ENCODE measurements around the gene CDKN2AIP. TPM values are rescaled to one million over a fixed set of nuclear protein-coding genes. Genes with fewer than 3 reads are reported as not detected.

The CDKN2AIP gene
- total RNA-seq, 1 donor from 2014 or later: 23.8 TPM

DNA sequence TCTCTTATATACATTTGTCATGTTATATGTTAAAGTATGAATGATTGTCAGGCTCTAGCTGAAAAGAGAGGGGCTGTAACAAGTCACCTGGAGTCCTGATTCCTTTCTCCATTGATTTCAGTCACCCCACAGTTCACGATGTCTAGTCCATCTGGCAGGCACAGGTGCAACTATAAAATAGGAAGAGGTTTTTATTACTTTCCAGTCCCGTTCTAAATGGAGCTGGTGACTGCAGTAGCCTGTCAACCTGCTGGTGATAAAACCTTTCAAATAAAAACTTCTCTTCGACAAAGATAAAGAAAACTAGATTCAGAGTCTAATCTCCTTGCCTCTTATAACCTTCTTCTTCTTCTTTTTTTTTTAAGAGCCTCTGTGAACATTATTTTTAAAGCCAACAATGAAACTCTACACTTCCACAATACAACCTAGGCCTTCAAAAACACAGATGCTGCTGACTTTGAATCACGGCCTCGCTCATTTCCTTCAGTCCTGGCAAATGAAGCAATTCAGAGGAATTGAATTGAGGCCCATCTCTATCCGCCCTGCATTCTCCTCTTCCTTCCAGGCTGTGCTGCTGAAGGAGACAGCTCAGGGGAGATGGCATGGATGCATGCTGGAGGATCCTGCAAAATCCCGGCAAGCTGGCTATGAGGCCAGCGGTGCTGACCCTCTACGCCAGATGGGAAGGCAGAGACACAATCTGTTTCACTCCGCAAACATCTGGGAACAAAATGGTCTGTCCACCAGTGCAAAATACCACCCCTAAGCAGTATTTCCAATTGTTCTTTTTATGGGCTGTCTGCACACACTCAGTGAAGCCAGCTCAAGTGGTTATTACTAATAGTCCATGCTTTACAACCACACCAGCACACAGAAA is 27.3 kb upstream of the CDKN2AIP start:
- Mint-ChIP-seq H3K4me1 (peaks cover 11% of the 10 kb centered on the region), H3K9me3 (no peaks in the 10 kb centered on the region), H3K4me3 (no peak overlapping the region), H3K36me3 (ENCODE audit: low read depth) (no peaks in the 10 kb centered on the region), H3K27ac (ENCODE audit: unreplicated experiment) (no peak overlapping the region), H3K27me3 (ENCODE audit: low read depth) (no peaks in the 10 kb centered on the region)
- DNase-seq (ENCODE audit: low read depth, low spot score): no peak
- TF ChIP-seq, protein P1, sequence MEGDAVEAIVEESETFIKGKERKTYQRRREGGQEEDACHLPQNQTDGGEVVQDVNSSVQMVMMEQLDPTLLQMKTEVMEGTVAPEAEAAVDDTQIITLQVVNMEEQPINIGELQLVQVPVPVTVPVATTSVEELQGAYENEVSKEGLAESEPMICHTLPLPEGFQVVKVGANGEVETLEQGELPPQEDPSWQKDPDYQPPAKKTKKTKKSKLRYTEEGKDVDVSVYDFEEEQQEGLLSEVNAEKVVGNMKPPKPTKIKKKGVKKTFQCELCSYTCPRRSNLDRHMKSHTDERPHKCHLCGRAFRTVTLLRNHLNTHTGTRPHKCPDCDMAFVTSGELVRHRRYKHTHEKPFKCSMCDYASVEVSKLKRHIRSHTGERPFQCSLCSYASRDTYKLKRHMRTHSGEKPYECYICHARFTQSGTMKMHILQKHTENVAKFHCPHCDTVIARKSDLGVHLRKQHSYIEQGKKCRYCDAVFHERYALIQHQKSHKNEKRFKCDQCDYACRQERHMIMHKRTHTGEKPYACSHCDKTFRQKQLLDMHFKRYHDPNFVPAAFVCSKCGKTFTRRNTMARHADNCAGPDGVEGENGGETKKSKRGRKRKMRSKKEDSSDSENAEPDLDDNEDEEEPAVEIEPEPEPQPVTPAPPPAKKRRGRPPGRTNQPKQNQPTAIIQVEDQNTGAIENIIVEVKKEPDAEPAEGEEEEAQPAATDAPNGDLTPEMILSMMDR (conservative IDR thresholded peaks at IDR 0.05): no peak

DNA sequence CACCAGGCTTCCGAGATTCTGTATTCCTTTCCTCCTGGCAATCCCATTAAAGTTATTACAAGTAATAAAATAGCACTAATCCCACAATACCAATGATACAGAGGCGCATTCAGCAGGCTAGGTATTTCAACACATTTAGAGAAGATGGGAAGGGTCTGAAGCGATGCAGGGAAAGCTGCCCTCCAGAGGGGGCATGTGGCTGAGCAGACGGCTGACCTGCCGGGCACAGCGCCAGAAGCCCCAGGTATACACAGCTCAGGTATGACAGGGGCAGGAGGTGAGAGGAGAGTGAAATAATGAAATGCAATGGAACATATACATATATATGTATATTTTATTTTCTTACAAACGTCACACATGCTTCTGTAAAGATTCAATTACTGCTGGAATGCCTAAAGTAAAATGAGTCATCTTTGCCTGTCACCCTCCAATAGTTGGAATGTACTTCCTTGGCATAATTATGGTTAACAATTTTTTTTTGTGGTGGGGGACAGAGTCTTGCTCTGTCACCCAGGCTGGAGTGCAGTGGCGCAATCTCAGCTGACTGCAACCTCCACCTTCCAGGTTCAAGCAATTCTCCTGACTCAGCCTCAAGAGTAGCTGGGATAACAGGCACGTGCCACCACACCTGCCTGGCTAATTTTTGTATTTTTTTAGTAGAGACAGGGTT is 21.3 kb upstream of the CDKN2AIP start:
- DNase-seq (ENCODE audit: low read depth, low spot score): no peak
- no peaks in the 10 kb centered on the region for H3K4me1 Mint-ChIP-seq
- no peaks in the 10 kb centered on the region for H3K27me3 Mint-ChIP-seq (ENCODE audit: low read depth)
- TF ChIP-seq, protein P1 (conservative IDR thresholded peaks at IDR 0.05): no peak
- no peaks in the 10 kb centered on the region for H3K9me3 Mint-ChIP-seq
- no peak overlapping the region for H3K27ac Mint-ChIP-seq (ENCODE audit: unreplicated experiment)
- no peaks in the 10 kb centered on the region for H3K36me3 Mint-ChIP-seq (ENCODE audit: low read depth)
- H3K4me3 Mint-ChIP-seq: no peak overlapping the region

DNA sequence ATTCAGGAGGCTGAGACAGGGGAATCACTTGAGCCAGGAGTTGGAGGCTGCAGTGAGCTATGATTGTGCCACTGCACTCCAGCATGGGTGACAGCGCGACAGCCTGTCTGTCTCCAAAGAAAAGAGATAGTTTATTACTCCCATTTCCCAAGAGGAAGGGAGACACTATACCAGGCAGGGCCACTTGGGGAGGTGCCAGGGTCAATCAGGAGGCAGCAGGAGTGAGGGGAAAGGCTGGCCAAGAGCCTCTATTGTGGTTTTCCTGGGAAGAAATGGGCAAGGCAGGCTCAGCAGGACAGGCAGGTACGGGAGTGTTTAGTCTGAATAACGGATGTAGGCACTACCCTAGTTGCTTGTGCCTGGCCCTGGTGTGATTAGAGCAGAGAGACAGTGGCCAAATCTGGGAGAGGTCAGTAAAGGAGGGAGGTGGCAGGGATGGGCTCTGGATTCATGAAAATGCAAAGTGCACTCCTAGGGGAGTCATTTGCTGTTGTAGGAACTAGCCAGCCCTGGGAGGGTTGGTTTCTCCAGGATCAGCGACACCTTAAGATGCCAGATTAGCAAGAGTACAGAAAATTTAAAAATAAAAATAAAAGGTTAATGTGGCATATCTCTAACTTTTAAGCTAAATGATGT is 20.2 kb upstream of the CDKN2AIP start:
- TF ChIP-seq, protein P1 (conservative IDR thresholded peaks at IDR 0.05): no peak
- Mint-ChIP-seq H3K36me3 (ENCODE audit: low read depth) (no peaks in the 10 kb centered on the region), H3K4me1 (no peaks in the 10 kb centered on the region), H3K27me3 (ENCODE audit: low read depth) (no peaks in the 10 kb centered on the region), H3K27ac (ENCODE audit: unreplicated experiment) (no peak overlapping the region), H3K9me3 (no peaks in the 10 kb centered on the region), H3K4me3 (no peak overlapping the region)
- DNase-seq (ENCODE audit: low read depth, low spot score): no peak

DNA sequence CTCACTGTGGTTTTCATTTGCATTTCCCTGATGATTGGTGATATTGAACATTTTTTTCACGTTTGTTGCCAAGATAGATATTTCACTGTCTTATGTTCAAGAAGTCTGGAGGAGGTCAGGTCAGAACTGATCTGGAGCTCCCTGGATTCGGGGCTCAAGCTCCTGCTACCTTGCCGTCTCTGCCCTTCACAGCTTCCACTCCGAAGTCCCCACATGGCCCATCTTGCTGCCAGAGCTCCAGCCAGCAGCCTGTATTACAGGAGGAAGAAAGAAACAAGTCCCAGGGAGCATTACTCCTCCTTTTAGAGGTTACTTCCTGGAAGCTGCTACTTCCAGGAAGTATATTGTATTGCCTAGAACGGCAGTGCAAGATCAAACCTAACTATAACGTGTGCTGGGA is 17.9 kb upstream of the CDKN2AIP start:
- H3K27me3 Mint-ChIP-seq (ENCODE audit: low read depth): no peaks in the 10 kb centered on the region
- H3K4me3 Mint-ChIP-seq: no peak overlapping the region
- TF ChIP-seq, protein P1 (conservative IDR thresholded peaks at IDR 0.05): no peak
- peaks cover 13% of the 10 kb centered on the region for H3K4me1 Mint-ChIP-seq
- no peak for DNase-seq (ENCODE audit: low read depth, low spot score)
- no peaks in the 10 kb centered on the region for H3K36me3 Mint-ChIP-seq (ENCODE audit: low read depth)
- H3K27ac Mint-ChIP-seq (ENCODE audit: unreplicated experiment): no peak overlapping the region
- H3K9me3 Mint-ChIP-seq: no peaks in the 10 kb centered on the region

DNA sequence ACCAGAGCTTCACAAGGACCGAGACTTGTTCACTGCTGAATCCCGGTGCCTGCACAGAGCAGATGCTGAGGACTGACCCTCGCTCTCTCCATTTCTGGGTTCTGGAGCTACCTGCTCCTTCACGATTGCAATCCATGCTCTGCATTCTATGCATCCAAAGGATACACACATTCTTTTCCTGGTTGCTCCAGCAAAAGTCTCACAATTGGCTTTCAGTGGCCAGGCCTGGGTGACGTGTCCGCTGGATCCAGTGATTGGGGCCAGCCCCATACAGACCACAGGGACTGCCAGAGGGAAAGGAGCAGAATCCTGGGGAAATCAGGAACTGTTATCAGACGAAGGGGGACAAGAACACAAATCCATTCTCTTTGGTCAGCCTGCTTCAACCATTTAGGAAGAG is 14.9 kb upstream of the CDKN2AIP start:
- TF ChIP-seq, protein P1 (conservative IDR thresholded peaks at IDR 0.05): no peak
- no peaks in the 10 kb centered on the region for H3K36me3 Mint-ChIP-seq (ENCODE audit: low read depth)
- H3K4me3 Mint-ChIP-seq: no peak overlapping the region
- no peak for DNase-seq (ENCODE audit: low read depth, low spot score)
- H3K27me3 Mint-ChIP-seq (ENCODE audit: low read depth): no peaks in the 10 kb centered on the region
- H3K9me3 Mint-ChIP-seq: no peaks in the 10 kb centered on the region
- peak overlapping the region; percentile 66 for H3K27ac Mint-ChIP-seq (ENCODE audit: unreplicated experiment)
- H3K4me1 Mint-ChIP-seq: peaks cover 13% of the 10 kb centered on the region

All from neural crest cell (in vitro differentiated cells).